Lung (tissue), 13 donors: ENCODE results near the gene GPX2. TPM values are rescaled to one million over a fixed set of nuclear protein-coding genes. Genes with fewer than 3 reads are reported as not detected.

Experiments used
- ATAC-seq: fragments of 200-7000 bp; cut with Tn5 transposase; one replicate; pipeline ENCODE4 v1.9.1; 2020; ENCODE audit warnings: moderate number of reproducible peaks; ENCODE audit not compliant: insufficient read depth, low FRiP score
- DNase-seq, 3 donors: peaks; one replicate each; pipeline ENCODE4 v3.0.0-alpha.2; 2013 to 2017
- H3K27ac ChIP-seq, 2 donors: one replicate each; pipeline ENCODE4 v1.5.1; 2013; ENCODE audit warnings: mild to moderate bottlenecking in 2 of 2, moderate library complexity in 2 of 2, control low read depth in 1 of 2, inconsistent platforms in 1 of 2, low read depth in 1 of 2, low read length in 1 of 2
- H3K27me3 ChIP-seq, 3 donors: one replicate each; pipeline ENCODE4 v1.5.1; 2013; ENCODE audit warnings: low read length in 2 of 3; ENCODE audit not compliant: control insufficient read depth in 3 of 3, insufficient read depth in 3 of 3
- H3K36me3 ChIP-seq, 4 donors: one replicate each; pipeline ENCODE4 v1.5.1; 2013; ENCODE audit warnings: low read length in 4 of 4, mild to moderate bottlenecking in 1 of 4, moderate library complexity in 1 of 4; ENCODE audit not compliant: control insufficient read depth in 4 of 4, insufficient read depth in 4 of 4
- H3K4me1 ChIP-seq, 5 donors: one replicate each; pipeline ENCODE4 v1.5.1; 2013; ENCODE audit warnings: low read length in 5 of 5, mild to moderate bottlenecking in 2 of 5, moderate library complexity in 1 of 5; ENCODE audit not compliant: control insufficient read depth in 5 of 5, insufficient read depth in 5 of 5
- H3K4me3 ChIP-seq: one replicate; pipeline ENCODE4 v1.5.1; 2013; ENCODE audit warnings: mild to moderate bottlenecking, control low read depth, moderate library complexity
- H3K9ac ChIP-seq, 2 donors: one replicate each; pipeline ENCODE4 v1.5.1; 2013; ENCODE audit warnings: low read length in 2 of 2, control low read depth in 1 of 2; ENCODE audit not compliant: insufficient read depth in 1 of 2
- H3K9me3 ChIP-seq, 4 donors: one replicate each; pipeline ENCODE4 v1.5.1; 2013; ENCODE audit warnings: low read length in 3 of 4, mild to moderate bottlenecking in 1 of 4, moderate library complexity in 1 of 4; ENCODE audit not compliant: control insufficient read depth in 4 of 4, insufficient read depth in 3 of 4
- CTCF ChIP-seq: IDR thresholded peaks from 2 replicates; pipeline ENCODE4 v1.5.1; 2012; ENCODE audit warnings: mild to moderate bottlenecking; ENCODE audit errors: control extremely low read depth, extremely low read depth
- WGBS, 2 donors: extraction: QIAGEN DNeasy Blood & Tissue Kit; methylation state at CpG; one replicate each; pipeline ENCODE4 v1.1.7; 2013; 5-methylcytosine and 5-hydroxymethylcytosine counted together
- polyA plus RNA-seq, 2 donors: library from polyadenylated mRNA; stranded (reverse); fragments of 200-250 nt; gene quantifications; one replicate each; pipeline ENCODE4 v1.2.1, GENCODE V29; 2013
- small RNA-seq: library from RNA; depleted of rRNA; stranded (forward); fragments of <200 nt; gene quantifications from one replicate; pipeline ENCODE3, GENCODE V24; 2014; ENCODE audit warnings: low replicate concordance
- total RNA-seq, 2 donors: library from RNA; depleted of rRNA in 1 of 2; stranded (reverse); fragments of >200 nt in 1 of 2; gene quantifications; one replicate each; pipeline ENCODE4 v1.2.1, GENCODE V29; 2014 to 2021
- donor health status: control.
- donor health status: control.
- donor health status: Bipolar disorder and iron deficiency.
- donor health status: healthy.
- donor health status: DM: yes; HTN: yes; CAD: no.

Gene GPX2
- total and polyA plus RNA-seq, 4 donors = 2.9 to 11.3 (median 3.4) TPM; not detected in 1

GRCh38 chr14:64891173-64891838, 51.2 kb downstream of the GPX2 start:
- H3K4me1 ChIP-seq = no peaks in the 10 kb centered on the region
- H3K9ac ChIP-seq = no peak overlapping the region
- no peak for TF ChIP-seq CTCF
- DNase-seq = no peak
- no peaks in the 10 kb centered on the region for H3K36me3 ChIP-seq
- WGBS, 2 donors = 94 to 95% methylated on average over 4 of the region's 4 CpGs
- H3K4me3 ChIP-seq = no peak overlapping the region
- H3K27me3 ChIP-seq = peaks cover 0 to 12% (median 3%) of the 10 kb centered on the region in 3 donors
- H3K27ac ChIP-seq = no peak overlapping the region
- no peaks in the 10 kb centered on the region for H3K9me3 ChIP-seq
- ATAC-seq = no peak

- DNase-seq (no peak), ATAC-seq (no peak)
- H3K4me3 ChIP-seq = no peak overlapping the region
- H3K9me3 ChIP-seq = no peaks in the 10 kb centered on the region
- no peak overlapping the region for H3K9ac ChIP-seq
- no peaks in the 10 kb centered on the region for H3K4me1 ChIP-seq
- no peak overlapping the region for H3K27ac ChIP-seq
- no peak for TF ChIP-seq CTCF
- peaks cover 0 to 14% (median 7%) of the 10 kb centered on the region in 3 donors for H3K27me3 ChIP-seq
- H3K36me3 ChIP-seq = no peaks in the 10 kb centered on the region
- 92 to 94% methylated on average over 6 of the region's 6 CpGs for WGBS, 2 donors
Observed at GRCh38 chr14:64889352-64889751, 53.2 kb downstream of the GPX2 start.

Small RNA genes within 50 kb of the gene (small RNA-seq; reads per million reads assigned to genes)
- gene RPPH1-2P = not detected

Other genes with a start within 250 kb of the GPX2 start
- 10 to 100 TPM; 30.3 to 43.5 TPM for gene PLEKHG3, start 238.3 kb downstream of the GPX2 start, total RNA-seq
- gene PLEKHG3, start 238.3 kb downstream of the GPX2 start, polyA plus RNA-seq = 10 to 100 TPM; 11.0 to 12.8 TPM
- gene SPTB, start 62.8 kb downstream of the GPX2 start, total RNA-seq = 10 to 100 TPM in 1 of 2 donors, 1 to 10 TPM in 1; 3.0 to 11.5 TPM
- gene SPTB, start 62.8 kb downstream of the GPX2 start, polyA plus RNA-seq = 1 to 10 TPM; 1.2 TPM
- gene CHURC1, start 28.3 kb downstream of the GPX2 start, total RNA-seq = 10 to 100 TPM; 50.0 to 62.6 TPM
- 10 to 100 TPM; 37.2 to 43.8 TPM for gene CHURC1, start 28.3 kb downstream of the GPX2 start, polyA plus RNA-seq
- gene RAB15, start 29.6 kb upstream of the GPX2 start, total RNA-seq = 10 to 100 TPM; 15.5 to 16.4 TPM
- 10 to 100 TPM in 1 of 2 donors, 1 to 10 TPM in 1; 6.8 to 14.4 TPM for gene RAB15, start 29.6 kb upstream of the GPX2 start, polyA plus RNA-seq
- 10 to 100 TPM; 12.0 to 14.8 TPM for gene FNTB, start 44.1 kb upstream of the GPX2 start, total RNA-seq
- 1 to 10 TPM; 6.2 to 9.5 TPM for gene FNTB, start 44.1 kb upstream of the GPX2 start, polyA plus RNA-seq
- 100 to 1,000 TPM in 1 of 2 donors, 10 to 100 TPM in 1; 64.8 to 110 TPM for gene MAX, start 159.8 kb upstream of the GPX2 start, total RNA-seq
- 10 to 100 TPM; 45.1 to 50.6 TPM for gene MAX, start 159.8 kb upstream of the GPX2 start, polyA plus RNA-seq